B cell (primary cell): ENCODE measurements around the gene CCDC146. TPM values are rescaled to one million over a fixed set of nuclear protein-coding genes. Genes with fewer than 3 reads are reported as not detected.
A peak's percentile ranks its signal among the peaks of the same experiment; 100 is the strongest.
"Not testable (repeated sequence)": the region's sequence is repeated elsewhere in the genome, so short reads cannot be mapped to it uniquely, and the experiment has no call there.

Source experiments
- ATAC-seq: fragments of 200-7000 bp; cut with Tn5 transposase; one replicate; pipeline ENCODE4 v1.10.0; 2021; ENCODE audit warnings: low read depth, mild to moderate bottlenecking, moderate number of reproducible peaks, moderate library complexity
- CTCF ChIA-PET: fragments of 350-600 bp; sonication (Branson Sonifier 250); formaldehyde crosslinking; loops from one replicate; lab custom pipeline; 2021; ENCODE audit warnings: antibody characterized with exemption, inconsistent platforms; lab: Charles Lee
- POLR2A ChIA-PET: fragments of 350-600 bp; sonication (Branson Sonifier 250); formaldehyde crosslinking; loops from one replicate; lab custom pipeline; 2021; ENCODE audit warnings: antibody characterized with exemption; lab: Charles Lee
- DNase-seq: peaks from one replicate; pipeline ENCODE4 v3.0.0; 2013
- H2AFZ ChIP-seq: 2 replicates; pipeline ENCODE4 v1.6.1; 2012; ENCODE audit warnings: mild to moderate bottlenecking, low read depth, low read length; ENCODE audit not compliant: insufficient read depth, poor library complexity, severe bottlenecking
- H3K27ac ChIP-seq, 2 donors: 1 replicate in 1 of 2; 2 replicates in 1 of 2; pipeline ENCODE4 v1.5.1; 2012 to 2013; ENCODE audit warnings: low read length in 2 of 2, mild to moderate bottlenecking in 2 of 2, moderate library complexity in 1 of 2
- H3K27me3 ChIP-seq, 4 experiments: fragments of 200-600 bp in 1 of 4; sonication (generic) in 1 of 4; replicated peaks in 1 of 4; 1 replicate in 2 of 4; 2 replicates in 2 of 4; pipeline versions ENCODE4 v1.6.1 to v1.7.0; 2013 to 2016; ENCODE audit warnings: low read length in 3 of 4, mild to moderate bottlenecking in 2 of 4, mixed read lengths in 1 of 4, moderate library complexity in 1 of 4; ENCODE audit not compliant: insufficient read depth in 4 of 4, control insufficient read depth in 3 of 4; ENCODE audit errors: control extremely low read depth in 1 of 4
- H3K36me3 ChIP-seq, 2 experiments: replicated peaks in 1 of 2; 1 replicate in 1 of 2; 2 replicates in 1 of 2; pipeline versions ENCODE4 v1.6.1 to v1.7.1; 2013; ENCODE audit warnings: low read length in 1 of 2; ENCODE audit not compliant: insufficient read depth in 2 of 2, control insufficient read depth in 1 of 2; ENCODE audit errors: control extremely low read depth in 1 of 2, extremely low read depth in 1 of 2
- H3K4me1 ChIP-seq, 2 donors: fragments of 200-600 bp in 1 of 2; sonication (generic) in 1 of 2; 1 replicate in 1 of 2; 2 replicates in 1 of 2; pipeline versions ENCODE4 v1.5.1 to v1.6.1; 2013 to 2017; ENCODE audit warnings: low read length in 2 of 2; ENCODE audit not compliant: control insufficient read depth in 2 of 2, insufficient read depth in 2 of 2
- H3K4me2 ChIP-seq: replicated peaks from 2 replicates; pipeline ENCODE3; 2012; ENCODE audit warnings: mild to moderate bottlenecking, low read depth, low read length; ENCODE audit not compliant: poor library complexity, severe bottlenecking
- H3K4me3 ChIP-seq, 5 experiments: fragments of 200-600 bp in 1 of 5; sonication (generic) in 1 of 5; 1 replicate in 3 of 5; 2 replicates in 2 of 5; pipeline versions ENCODE4 v1.5.1 to v1.7.0; 2011 to 2016; ENCODE audit warnings: low read length in 4 of 5, mild to moderate bottlenecking in 4 of 5, low read depth in 2 of 5, control low read depth in 1 of 5, moderate library complexity in 1 of 5; ENCODE audit not compliant: insufficient read depth in 1 of 5; ENCODE audit errors: control extremely low read depth in 1 of 5, extremely low read depth in 1 of 5
- H3K79me2 ChIP-seq: fragments of 200-600 bp; sonication (generic); one replicate; pipeline ENCODE4 v1.6.0; 2016; ENCODE audit warnings: low read length; ENCODE audit not compliant: control insufficient read depth, insufficient read depth
- H3K9ac ChIP-seq: fragments of 200-600 bp; sonication (generic); 2 replicates; pipeline ENCODE4 v1.6.1; 2017; ENCODE audit warnings: mild to moderate bottlenecking, low read length, moderate library complexity
- H3K9me3 ChIP-seq, 3 donors: one replicate each; pipeline versions ENCODE4 v1.6.1 to v1.7.1; 2013; ENCODE audit warnings: low read length in 2 of 3; ENCODE audit not compliant: control insufficient read depth in 2 of 3, insufficient read depth in 1 of 3; ENCODE audit errors: control extremely low read depth in 1 of 3
- H4K20me1 ChIP-seq: 2 replicates; pipeline ENCODE4 v1.6.0; 2012; ENCODE audit warnings: mild to moderate bottlenecking, low read length; ENCODE audit not compliant: insufficient read depth, control insufficient read depth, poor library complexity, severe bottlenecking
- H3K27ac Mint-ChIP-seq: one replicate; pipeline ENCODE4 v1.8.0; 2021; ENCODE audit warnings: mixed read lengths
- H3K27me3 Mint-ChIP-seq: one replicate; pipeline ENCODE4 v1.8.0; 2021; ENCODE audit warnings: mixed read lengths
- H3K4me1 Mint-ChIP-seq: one replicate; pipeline ENCODE4 v1.8.0; 2021; ENCODE audit warnings: mixed read lengths
- H3K4me3 Mint-ChIP-seq: one replicate; pipeline ENCODE4 v1.8.0; 2021; ENCODE audit warnings: mixed read lengths
- H3K9me3 Mint-ChIP-seq: one replicate; pipeline ENCODE4 v1.8.0; 2022; ENCODE audit warnings: mixed read lengths; ENCODE audit not compliant: insufficient read depth
- WGBS: methylation state at CpG from one replicate; pipeline ENCODE4 v1.1.5; 2013; ENCODE audit warnings: missing lambda C conversion rate; ENCODE audit not compliant: insufficient coverage; 5-methylcytosine and 5-hydroxymethylcytosine counted together
- intact Hi-C: fragments of 100-400 bp; cut with micrococcal nuclease; formaldehyde crosslinking; loops from one replicate; pipeline ENCODE4 v1.10.0; 2022
- polyA minus RNA-seq: library from RNA; depleted of rRNA, polyadenylated mRNA; stranded (reverse); fragments of >200 nt; gene quantifications from 2 replicates; pipeline ENCODE4 v1.2.3, GENCODE V29; 2012
- polyA plus RNA-seq: library from polyadenylated mRNA; depleted of rRNA; stranded (reverse); fragments of >200 nt; gene quantifications from 2 replicates; pipeline ENCODE4 v1.2.3, GENCODE V29; 2012
- total RNA-seq, 2 donors: library from RNA; stranded (reverse); fragments of 120-200 nt in 1 of 2; gene quantifications; 1 replicate in 1 of 2; 2 replicates in 1 of 2; pipeline versions ENCODE4 v1.2.3 to v1.2.4, GENCODE V29; 2013 to 2022

CCDC146 gene, protein sequence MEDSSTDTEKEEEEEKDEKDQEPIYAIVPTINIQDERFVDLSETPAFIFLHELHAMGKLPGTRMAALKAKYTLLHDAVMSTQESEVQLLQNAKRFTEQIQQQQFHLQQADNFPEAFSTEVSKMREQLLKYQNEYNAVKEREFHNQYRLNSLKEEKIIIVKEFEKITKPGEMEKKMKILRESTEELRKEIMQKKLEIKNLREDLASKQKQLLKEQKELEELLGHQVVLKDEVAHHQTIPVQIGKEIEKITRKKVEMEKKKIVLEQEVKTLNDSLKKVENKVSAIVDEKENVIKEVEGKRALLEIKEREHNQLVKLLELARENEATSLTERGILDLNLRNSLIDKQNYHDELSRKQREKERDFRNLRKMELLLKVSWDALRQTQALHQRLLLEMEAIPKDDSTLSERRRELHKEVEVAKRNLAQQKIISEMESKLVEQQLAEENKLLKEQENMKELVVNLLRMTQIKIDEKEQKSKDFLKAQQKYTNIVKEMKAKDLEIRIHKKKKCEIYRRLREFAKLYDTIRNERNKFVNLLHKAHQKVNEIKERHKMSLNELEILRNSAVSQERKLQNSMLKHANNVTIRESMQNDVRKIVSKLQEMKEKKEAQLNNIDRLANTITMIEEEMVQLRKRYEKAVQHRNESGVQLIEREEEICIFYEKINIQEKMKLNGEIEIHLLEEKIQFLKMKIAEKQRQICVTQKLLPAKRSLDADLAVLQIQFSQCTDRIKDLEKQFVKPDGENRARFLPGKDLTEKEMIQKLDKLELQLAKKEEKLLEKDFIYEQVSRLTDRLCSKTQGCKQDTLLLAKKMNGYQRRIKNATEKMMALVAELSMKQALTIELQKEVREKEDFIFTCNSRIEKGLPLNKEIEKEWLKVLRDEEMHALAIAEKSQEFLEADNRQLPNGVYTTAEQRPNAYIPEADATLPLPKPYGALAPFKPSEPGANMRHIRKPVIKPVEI
- total RNA-seq = 8.5 and 10.2 TPM in 2 replicates
- 4.4 TPM for total RNA-seq (2013)
- polyA plus RNA-seq = 5.6 and 5.9 TPM in 2 replicates
- polyA minus RNA-seq = 3.0 and 4.2 TPM in 2 replicates

DNA sequence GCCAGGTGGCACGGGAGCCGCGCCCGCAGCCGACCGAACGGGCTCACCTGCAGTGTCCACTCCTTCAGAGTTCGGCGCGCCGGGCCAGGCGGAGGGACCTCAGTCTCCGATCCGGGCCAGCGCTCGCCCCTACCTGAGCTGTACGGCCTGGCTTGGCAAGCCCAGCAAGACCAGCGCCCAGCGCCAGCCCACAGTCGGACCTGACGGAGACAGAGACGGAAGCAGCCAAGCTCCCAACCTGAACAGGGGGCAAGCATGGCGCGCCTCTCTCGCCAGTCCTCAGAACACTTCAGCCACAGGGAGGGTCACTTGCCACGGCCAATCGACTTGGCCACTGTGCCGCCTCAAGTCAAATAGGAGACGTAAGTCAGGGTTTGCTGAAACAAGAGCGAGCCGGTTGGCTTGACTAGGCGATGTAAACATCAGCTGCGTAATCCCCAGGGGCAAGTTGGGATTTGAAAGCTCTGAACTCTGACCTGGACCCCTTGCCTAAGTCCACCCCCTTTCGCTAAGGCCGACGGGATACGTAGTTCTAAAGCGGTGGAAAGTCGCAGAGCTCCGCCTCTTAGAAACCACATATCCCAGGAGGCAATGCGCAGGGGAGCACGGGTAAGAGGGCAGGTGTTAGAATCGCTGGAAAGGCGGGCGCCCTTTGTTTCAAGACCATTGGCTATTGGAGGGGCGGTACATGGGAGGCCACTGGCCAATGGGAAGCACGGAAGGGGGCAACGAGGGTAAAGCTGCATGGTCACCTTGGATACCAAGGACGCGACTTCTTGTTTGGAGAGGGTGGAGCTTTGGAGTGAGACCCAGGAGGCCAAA lies at the start of gene CCDC146:
TSS of gene CCDC146 (plus strand) at position 756 of the 822 bp plus-strand sequence. CDS start 45,054 bp downstream, outside the sequence.
- not testable (repeated sequence) for H4K20me1 ChIP-seq, H3K9me3 ChIP-seq, H3K27me3 Mint-ChIP-seq, H3K36me3 ChIP-seq, H3K27me3 ChIP-seq, H3K9me3 Mint-ChIP-seq, H3K79me2 ChIP-seq
- Mint-ChIP-seq H3K4me1 (peaks cover 10% of the 10 kb centered on the region), H3K27ac (peak within 1 kb of the TSS; percentile 88), H3K4me3 (peak within 1 kb of the TSS; percentile 87)
- ChIA-PET POLR2A (interaction anchor here (0.6 to 1.3 kb wide), 4 partner anchors 78 to 840 kb away, joined by 3 to 7 read pairs (median 3); partner anchors contain the start of gene FGL2), CTCF (interaction anchor here (1.0 to 1.5 kb wide), 5 partner anchors 9 to 210 kb away, joined by 3 to 50 read pairs (median 6); no protein-coding TSS in a partner anchor)
- intact Hi-C loops = loop anchor here (1.0 to 10.0 kb wide), 4 partner anchors 80 to 763 kb away; partner anchors contain the start of gene SPDYE16
- DNase-seq (peak; percentile 97), ATAC-seq (peak; percentile 96)
- Histone ChIP-seq H3K4me1 (peaks cover 4 to 11% of the 10 kb centered on the region in 2 donors), H2AFZ (peak within 1 kb of the TSS; percentile 77), H3K4me2 (peak within 1 kb of the TSS; percentile 64), H3K4me3 (peak within 1 kb of the TSS; percentile 60 to 88 (median 68)), H3K27ac (peak within 1 kb of the TSS; percentile 57 to 78), H3K9ac (peak within 1 kb of the TSS; percentile 86)
- WGBS = under 1% methylated on average over 43 of the region's 50 CpGs

GRCh38 chr7:77074786-77075396 lies 47.5 kb upstream of the CCDC146 start:
- H3K4me3 ChIP-seq, H3K27me3 Mint-ChIP-seq, DNase-seq, H3K27ac Mint-ChIP-seq, intact Hi-C loops, H3K4me2 ChIP-seq, ATAC-seq, H3K79me2 ChIP-seq, CTCF ChIA-PET, H3K9me3 ChIP-seq, H3K9ac ChIP-seq, H3K4me3 Mint-ChIP-seq, POLR2A ChIA-PET, H3K27me3 ChIP-seq, H3K36me3 ChIP-seq, H3K4me1 Mint-ChIP-seq, H2AFZ ChIP-seq, H3K27ac ChIP-seq, H4K20me1 ChIP-seq, H3K9me3 Mint-ChIP-seq, H3K4me1 ChIP-seq: not testable (repeated sequence)
- no CpG with 5 or more reads among the region's 6 CpGs for WGBS

DNA sequence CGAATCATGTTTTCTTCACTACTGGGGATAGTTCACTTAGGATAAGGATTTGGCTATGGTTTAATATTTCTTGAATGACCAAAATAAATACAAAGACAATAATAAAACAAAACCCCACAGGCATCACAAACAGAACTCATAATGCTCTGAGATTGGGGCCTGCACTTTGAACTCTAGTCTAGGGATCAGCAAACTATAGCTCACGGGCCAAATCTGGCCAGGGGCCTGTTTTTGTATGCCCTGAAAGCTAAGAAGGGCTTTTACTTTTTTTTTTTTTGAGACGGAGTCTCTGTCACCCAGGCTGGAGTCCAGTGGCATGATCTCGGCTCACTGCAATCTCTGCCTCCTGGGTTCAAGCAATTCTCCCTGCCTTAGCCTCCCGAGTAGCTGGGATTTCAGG lies 45.4 kb upstream of the CCDC146 start:
- H3K4me1 Mint-ChIP-seq, CTCF ChIA-PET, H3K79me2 ChIP-seq, H3K27me3 Mint-ChIP-seq, POLR2A ChIA-PET, H3K4me1 ChIP-seq, H3K9me3 ChIP-seq, H3K27me3 ChIP-seq, H2AFZ ChIP-seq, H3K4me3 ChIP-seq, H4K20me1 ChIP-seq, H3K27ac ChIP-seq, H3K4me2 ChIP-seq, H3K27ac Mint-ChIP-seq, H3K9me3 Mint-ChIP-seq, intact Hi-C loops, H3K4me3 Mint-ChIP-seq, ATAC-seq, H3K9ac ChIP-seq, DNase-seq, H3K36me3 ChIP-seq: not testable (repeated sequence)
- no CpG with 5 or more reads among the region's 5 CpGs for WGBS
